Thoracic aorta (tissue), 2 donors: ENCODE measurements around the gene RHBDD2. TPM values are rescaled to one million over a fixed set of nuclear protein-coding genes. Genes with fewer than 3 reads are reported as not detected.
A peak's percentile ranks its signal among the peaks of the same experiment; 100 is the strongest.
"Not testable (repeated sequence)": the region's sequence is repeated elsewhere in the genome, so short reads cannot be mapped to it uniquely, and the experiment has no call there.

Experiments used
- ATAC-seq: fragments of 150-250 bp; one replicate; pipeline ENCODE4 v1.8.0; 2017; ENCODE audit warnings: low read depth; ENCODE audit not compliant: insufficient number of reproducible peaks, low FRiP score
- DNase-seq: peaks from one replicate; pipeline ENCODE4 v3.0.0-alpha.2; 2020; ENCODE audit warnings: low spot score
- H3K27ac ChIP-seq, 2 donors: fragments of 200-600 bp; sonication (generic); 1 replicate in 1 of 2; 2 replicates in 1 of 2; pipeline ENCODE4 v1.5.1; 2016; ENCODE audit warnings: mild to moderate bottlenecking in 2 of 2, moderate library complexity in 2 of 2
- H3K27me3 ChIP-seq: fragments of 200-600 bp; sonication (generic); replicated peaks from 2 replicates; pipeline ENCODE4 v1.6.0; 2016; ENCODE audit warnings: mild to moderate bottlenecking; ENCODE audit not compliant: insufficient read depth
- H3K36me3 ChIP-seq: fragments of 200-600 bp; sonication (generic); one replicate; pipeline ENCODE4 v1.5.1; 2016
- H3K4me1 ChIP-seq, 2 donors: fragments of 200-600 bp; sonication (generic); 1 replicate in 1 of 2; 2 replicates in 1 of 2; pipeline versions ENCODE4 v1.5.1 to v1.6.0; 2016; ENCODE audit warnings: low read depth in 2 of 2, mild to moderate bottlenecking in 1 of 2; ENCODE audit not compliant: control insufficient read depth in 1 of 2
- H3K4me3 ChIP-seq: fragments of 200-600 bp; sonication (generic); 2 replicates; pipeline ENCODE4 v1.5.1; 2016; ENCODE audit warnings: mild to moderate bottlenecking
- H3K9me3 ChIP-seq: fragments of 200-600 bp; sonication (generic); 2 replicates; pipeline ENCODE4 v1.5.1; 2016
- total RNA-seq, 2 donors: library from RNA; depleted of rRNA; stranded (reverse); fragments of >200 nt; gene quantifications; one replicate each; pipeline versions ENCODE4 v1.1.0 to v1.2.3, GENCODE V29; 2016
- TF ChIP-seq, protein P1 (sequence below): fragments of 200-600 bp; sonication (generic); IDR thresholded peaks from one replicate; pipeline ENCODE4 v1.5.1; 2019; ENCODE audit warnings: antibody characterized with exemption

The RHBDD2 gene
- total RNA-seq, 2 donors from 2014 or later: 36.5 to 52.4 TPM

DNA sequence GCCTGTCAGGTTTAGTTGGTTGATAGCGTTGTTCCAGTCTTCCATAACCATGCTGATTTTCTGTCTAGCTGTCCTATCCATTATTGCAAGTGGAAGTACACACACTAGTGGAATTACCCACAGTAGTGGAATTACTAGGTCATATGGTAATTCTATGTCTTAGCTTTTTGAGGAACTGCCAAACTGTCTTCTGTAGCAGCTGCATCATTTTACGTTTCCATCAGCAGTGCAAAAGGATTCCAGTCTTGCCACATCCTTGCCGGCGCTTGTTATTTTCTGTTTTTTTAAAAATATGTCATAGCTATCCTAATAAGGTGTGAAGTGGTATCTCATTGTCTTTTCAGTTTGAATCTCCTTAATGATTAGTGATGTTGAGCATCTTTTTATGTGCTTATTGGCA is 17.2 kb upstream of the RHBDD2 start:
- H3K9me3 ChIP-seq: no peaks in the 10 kb centered on the region
- no peaks in the 10 kb centered on the region for H3K36me3 ChIP-seq
- TF ChIP-seq, protein P1, sequence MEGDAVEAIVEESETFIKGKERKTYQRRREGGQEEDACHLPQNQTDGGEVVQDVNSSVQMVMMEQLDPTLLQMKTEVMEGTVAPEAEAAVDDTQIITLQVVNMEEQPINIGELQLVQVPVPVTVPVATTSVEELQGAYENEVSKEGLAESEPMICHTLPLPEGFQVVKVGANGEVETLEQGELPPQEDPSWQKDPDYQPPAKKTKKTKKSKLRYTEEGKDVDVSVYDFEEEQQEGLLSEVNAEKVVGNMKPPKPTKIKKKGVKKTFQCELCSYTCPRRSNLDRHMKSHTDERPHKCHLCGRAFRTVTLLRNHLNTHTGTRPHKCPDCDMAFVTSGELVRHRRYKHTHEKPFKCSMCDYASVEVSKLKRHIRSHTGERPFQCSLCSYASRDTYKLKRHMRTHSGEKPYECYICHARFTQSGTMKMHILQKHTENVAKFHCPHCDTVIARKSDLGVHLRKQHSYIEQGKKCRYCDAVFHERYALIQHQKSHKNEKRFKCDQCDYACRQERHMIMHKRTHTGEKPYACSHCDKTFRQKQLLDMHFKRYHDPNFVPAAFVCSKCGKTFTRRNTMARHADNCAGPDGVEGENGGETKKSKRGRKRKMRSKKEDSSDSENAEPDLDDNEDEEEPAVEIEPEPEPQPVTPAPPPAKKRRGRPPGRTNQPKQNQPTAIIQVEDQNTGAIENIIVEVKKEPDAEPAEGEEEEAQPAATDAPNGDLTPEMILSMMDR: no peak
- no peak overlapping the region for H3K4me3 ChIP-seq
- H3K27me3 ChIP-seq: no peaks in the 10 kb centered on the region
- peaks cover 0 to 6% of the 10 kb centered on the region in 2 donors for H3K4me1 ChIP-seq
- H3K27ac ChIP-seq: peak overlapping the region in 1 of 2 donors; percentile 36
- ATAC-seq: no peak
- DNase-seq: no peak

DNA sequence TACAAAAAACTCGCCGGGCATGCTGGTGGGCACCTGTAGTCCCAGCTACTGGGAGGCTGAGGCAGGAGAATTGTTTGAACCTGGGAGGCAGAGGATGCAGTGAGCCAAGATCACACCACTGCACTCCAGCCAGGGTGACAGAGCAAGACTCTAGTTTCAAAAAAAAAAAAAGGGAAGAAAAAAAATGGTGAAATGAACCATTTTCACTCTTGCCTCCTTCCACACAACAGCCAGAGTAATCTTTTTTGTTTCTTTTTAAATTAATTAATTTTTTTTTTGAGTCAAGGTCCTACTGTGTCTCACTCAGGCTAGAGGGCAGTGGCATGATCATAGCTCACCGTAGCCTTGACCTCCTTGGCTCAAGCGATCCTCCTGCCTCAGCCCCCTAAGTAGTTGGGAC is 14.6 kb upstream of the RHBDD2 start:
- not testable (repeated sequence) for H3K4me1 ChIP-seq, H3K27ac ChIP-seq, H3K27me3 ChIP-seq, ATAC-seq, H3K4me3 ChIP-seq, H3K9me3 ChIP-seq, H3K36me3 ChIP-seq, DNase-seq

DNA sequence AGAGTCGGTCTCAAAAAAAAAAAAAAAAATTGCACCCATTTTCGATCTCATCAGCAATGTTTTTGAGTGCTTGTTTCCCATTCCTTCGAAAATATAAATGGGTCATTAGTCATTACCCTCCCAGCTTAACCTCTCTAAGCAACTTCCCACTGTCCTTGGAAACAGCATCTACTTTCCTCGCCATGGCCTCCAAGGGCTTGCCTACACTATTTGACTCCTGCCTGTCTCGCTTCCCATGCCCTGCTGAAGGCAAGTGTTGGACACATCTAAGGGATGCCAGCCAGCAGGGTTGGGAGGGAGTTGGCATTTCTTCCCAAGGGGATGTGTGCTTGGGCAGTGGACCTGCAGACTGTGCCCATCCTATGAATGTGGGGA is 12.7 kb upstream of the RHBDD2 start:
- Histone ChIP-seq H3K27me3 (no peaks in the 10 kb centered on the region), H3K4me1 (peaks cover 0 to 7% of the 10 kb centered on the region in 2 donors), H3K9me3 (no peaks in the 10 kb centered on the region), H3K27ac (no peak overlapping the region), H3K4me3 (no peak overlapping the region), H3K36me3 (no peaks in the 10 kb centered on the region)
- ATAC-seq (peak; percentile 13), DNase-seq (no peak)
- TF ChIP-seq, protein P1: no peak

DNA sequence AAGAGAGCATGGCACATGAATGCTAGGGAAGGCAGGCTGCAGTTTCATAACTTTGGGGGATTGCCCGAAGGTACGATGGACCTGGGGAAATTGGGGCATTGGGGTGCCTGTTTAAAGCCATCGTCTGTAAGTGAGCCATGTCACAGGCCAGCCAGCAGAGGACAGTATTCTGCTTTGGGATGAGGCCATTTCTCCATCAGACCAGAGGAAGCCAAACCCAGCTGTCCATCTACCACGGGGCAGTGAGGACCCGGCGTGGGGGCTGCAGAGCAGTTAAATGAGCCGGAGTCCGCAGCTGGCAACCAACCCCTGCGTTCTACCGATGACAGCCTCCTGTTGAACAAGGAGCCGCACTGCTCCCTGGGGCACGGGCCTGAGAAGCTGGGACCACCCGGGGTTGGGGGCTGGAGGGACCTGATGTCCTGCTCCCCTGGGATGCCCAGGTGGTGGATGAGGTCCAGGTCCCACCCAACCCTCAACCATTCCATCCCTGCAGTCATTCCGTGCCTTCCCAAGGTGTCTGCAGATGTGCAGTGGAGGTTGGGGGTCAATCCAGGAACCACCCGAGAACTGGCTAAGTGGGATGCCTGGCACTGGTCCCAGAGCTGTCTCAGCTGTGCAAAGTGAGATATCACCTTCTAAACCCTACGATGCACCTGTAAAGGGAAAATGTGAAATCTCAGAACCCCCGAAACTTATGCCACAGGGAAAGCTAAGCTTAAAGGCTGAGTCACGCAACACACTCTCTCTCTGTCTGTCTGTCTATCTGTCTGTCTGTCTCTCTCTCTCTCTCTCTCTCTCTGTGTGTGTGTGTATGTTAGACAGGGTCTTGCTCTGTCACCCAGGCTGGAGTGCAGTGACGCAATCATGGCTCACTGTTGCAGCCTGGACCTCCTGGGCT is 12.1 kb upstream of the RHBDD2 start:
- ATAC-seq: peak; percentile 49
- DNase-seq: no peak
- Histone ChIP-seq H3K36me3 (no peaks in the 10 kb centered on the region), H3K9me3 (no peaks in the 10 kb centered on the region), H3K4me3 (no peak overlapping the region), H3K4me1 (peaks cover 0 to 7% of the 10 kb centered on the region in 2 donors), H3K27me3 (no peaks in the 10 kb centered on the region), H3K27ac (no peak overlapping the region)
- TF ChIP-seq, protein P1: peak; percentile 82

DNA sequence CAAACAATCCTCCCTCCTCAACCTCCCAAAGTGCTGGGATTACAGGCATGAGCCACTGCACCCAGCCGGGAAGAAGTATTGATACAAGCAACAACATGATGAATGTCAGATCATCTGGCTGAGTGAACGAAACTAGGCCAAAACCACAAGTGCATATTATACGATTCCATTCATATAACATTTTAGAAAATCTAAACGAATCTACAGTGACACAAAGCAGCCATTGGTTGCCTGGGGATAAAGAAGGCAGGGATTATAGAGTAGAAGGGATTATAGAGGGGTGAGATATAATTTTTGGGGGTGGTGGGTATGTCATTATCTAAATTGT is 11.5 kb upstream of the RHBDD2 start:
- no peak for ATAC-seq
- no peaks in the 10 kb centered on the region for H3K27me3 ChIP-seq
- no peaks in the 10 kb centered on the region for H3K9me3 ChIP-seq
- H3K4me3 ChIP-seq: no peak overlapping the region
- H3K4me1 ChIP-seq: peaks cover 0 to 10% of the 10 kb centered on the region in 2 donors
- no peaks in the 10 kb centered on the region for H3K36me3 ChIP-seq
- TF ChIP-seq, protein P1: no peak
- no peak overlapping the region for H3K27ac ChIP-seq
- DNase-seq: no peak

DNA sequence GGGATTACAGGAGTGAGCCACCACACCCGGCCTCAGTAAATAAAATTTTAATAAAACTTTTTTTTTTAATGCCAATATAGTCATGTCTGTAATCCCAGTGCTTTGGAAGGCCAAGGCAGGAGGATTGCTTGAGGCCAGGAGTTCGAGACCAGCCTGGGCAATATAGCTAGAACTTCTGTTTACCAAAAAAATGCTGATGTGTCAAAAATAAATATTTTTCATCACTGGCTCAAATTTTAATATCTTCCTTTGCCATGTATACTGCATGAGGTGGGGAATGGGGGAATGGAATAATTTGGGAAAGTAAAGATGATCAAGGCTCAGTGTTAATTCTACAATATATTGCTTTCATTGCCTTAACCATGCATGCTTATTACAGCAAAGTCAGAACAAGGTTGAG is 10.7 kb upstream of the RHBDD2 start:
- no peak for ATAC-seq

More for the DNA sequence above, 10.7 kb upstream of the RHBDD2 start:
- Histone ChIP-seq H3K9me3 (no peaks in the 10 kb centered on the region), H3K27ac (no peak overlapping the region), H3K4me1 (peaks cover 0 to 15% of the 10 kb centered on the region in 2 donors), H3K27me3 (no peaks in the 10 kb centered on the region), H3K36me3 (no peaks in the 10 kb centered on the region), H3K4me3 (no peak overlapping the region)
- no peak for DNase-seq
- TF ChIP-seq, protein P1: no peak
